Superior temporal gyrus (tissue), 1 donor: ENCODE data around the gene PUS10.

Source experiments
- DNase-seq: peaks from one replicate; pipeline ENCODE4 v3.0.0-alpha.2; 2016; ENCODE audit errors: extremely low spot score

PUS10 gene

DNA sequence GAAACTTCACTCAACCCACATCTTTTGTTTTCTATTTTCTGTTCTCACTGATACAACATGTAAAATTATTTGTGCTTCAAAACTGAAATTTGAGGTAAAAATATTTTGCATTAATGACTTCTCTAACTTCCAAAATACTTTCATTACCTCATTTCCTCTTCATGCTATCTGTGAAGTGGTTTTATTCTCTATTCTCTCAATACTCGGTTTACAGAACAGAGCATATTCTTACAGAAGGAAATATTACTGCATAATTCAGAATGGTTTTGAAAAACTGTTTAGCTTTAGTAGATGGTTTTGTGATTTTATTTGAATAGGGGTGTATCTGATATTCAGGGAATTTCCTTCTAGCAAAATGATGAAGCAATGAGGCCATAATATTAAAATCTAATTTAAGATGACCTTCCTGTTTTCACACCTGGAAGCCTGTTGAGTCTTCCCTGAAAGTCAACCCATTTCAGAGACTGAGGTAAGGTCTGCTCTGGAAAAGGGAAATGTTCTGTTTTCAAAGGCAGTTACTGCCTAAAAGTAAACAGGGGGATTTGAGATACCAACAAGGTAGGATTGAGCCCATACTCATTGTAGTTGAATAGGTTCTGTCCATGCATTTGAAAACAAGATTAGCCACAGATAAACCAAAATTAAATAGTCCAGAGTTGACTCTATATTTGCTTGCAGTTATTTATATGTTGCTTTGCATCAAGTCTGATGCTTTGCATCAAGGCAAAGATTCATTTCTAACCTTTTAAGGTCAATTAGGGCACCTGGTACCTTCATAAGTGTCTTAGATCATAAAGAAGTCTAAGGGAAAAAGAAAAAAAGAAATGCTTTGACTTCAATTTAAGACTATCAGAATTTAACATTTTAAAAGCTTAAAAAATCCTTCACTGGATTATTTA is 51.3 kb downstream of the PUS10 start:
- DNase-seq: no peak

DNA sequence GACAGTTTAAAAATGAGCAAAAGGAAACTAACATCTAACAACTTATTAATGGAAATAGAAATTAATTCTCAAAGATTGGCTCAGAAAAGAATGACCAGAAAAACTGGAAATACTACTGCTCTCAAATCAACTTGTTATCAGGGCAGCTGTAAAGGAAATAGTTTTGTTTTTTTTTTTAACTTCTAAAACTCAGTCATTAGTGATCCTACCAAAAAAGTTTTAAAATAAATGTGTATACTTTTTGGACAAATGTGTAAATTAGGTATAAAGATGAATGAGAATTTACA is 52.6 kb downstream of the PUS10 start:
- DNase-seq: no peak

DNA sequence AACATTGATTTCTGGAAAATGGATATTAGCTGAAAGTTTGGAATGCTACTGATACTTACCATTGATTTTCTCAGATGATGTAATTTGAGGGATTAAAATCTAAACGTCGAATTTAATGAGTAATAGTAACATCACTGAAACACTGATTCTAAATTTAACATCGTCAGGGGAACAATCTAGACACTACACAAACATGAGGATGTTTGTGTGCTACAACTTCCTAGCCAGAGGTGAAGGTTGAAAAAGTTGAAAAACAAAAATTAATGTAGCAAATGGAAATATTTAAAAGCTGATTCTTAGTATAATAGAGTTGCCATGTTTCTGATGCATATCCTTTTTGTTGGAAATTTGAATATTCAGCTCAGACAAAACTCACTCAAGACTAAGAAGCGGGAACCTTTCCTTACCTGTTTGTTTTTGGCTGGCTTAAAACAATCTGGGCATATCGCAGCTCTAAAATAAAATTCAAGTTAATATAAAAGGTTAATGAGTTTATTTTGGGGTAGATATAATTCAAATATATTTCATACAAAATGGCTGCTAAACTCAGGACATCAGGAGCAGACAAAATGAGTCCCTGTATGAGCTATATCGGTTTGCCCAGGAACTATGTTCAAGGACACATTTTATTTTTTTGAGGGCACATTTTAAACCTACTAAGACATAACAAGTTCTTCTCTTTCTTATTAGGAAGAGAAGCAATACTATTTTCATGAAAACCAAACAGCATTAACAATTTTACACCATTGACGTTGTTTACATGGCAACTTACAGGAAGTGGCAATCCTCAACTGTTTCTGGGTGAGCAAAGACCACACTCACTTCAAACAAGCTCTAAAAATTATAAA is 53.2 kb downstream of the PUS10 start:
- DNase-seq: no peak

DNA sequence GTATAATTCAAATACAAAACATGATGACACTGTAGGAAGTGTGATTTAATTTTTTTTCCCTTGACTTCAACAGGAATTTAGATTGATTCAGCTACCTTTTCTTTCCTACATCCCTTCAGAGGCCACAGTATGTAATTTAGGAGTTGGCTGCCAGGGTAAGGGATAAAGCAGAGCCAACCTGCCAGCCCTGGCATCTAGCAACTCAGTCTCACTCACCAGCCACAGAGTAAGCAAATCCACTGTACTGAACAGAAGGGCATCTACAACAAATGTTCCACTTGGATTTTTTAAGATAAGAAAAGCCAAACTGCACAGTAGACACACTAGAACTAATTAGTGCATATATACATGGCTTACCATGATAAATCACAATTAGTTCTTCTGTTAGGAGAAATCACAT is 54.9 kb downstream of the PUS10 start:
- no peak for DNase-seq

- no peak for DNase-seq
Observed at GRCh38 chr2:60962528-60962927, 55.5 kb downstream of the PUS10 start.

- DNase-seq: no peak
Observed at GRCh38 chr2:60961457-60961856, 56.6 kb downstream of the PUS10 start.

GRCh38 chr2:60960706-60961105 is 57.3 kb downstream of the PUS10 start:
- no peak for DNase-seq

- DNase-seq: no peak
Observed at GRCh38 chr2:60959501-60959900, 58.6 kb downstream of the PUS10 start.

GRCh38 chr2:60958800-60959199 is 59.3 kb downstream of the PUS10 start:
- DNase-seq: no peak

DNA sequence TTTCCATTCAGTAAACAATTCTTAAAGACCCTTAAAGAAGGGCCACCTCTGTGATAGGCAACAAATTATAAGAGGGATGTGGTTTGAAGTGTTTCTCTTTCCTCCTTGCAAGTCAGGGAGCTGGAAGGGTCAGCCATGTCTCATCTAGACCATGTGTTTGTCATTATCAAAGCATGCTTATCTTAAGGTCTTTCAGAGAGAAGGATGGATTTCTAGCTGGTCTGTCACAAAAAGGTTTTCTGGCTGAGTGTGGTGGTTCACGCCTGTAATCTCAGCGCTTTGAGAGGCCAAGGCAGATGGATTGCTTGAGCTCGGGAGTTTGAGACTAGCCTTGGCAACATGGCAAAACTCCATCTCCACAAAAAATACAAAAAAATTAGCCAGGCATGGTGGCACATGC is 59.7 kb downstream of the PUS10 start:
- no peak for DNase-seq

DNA sequence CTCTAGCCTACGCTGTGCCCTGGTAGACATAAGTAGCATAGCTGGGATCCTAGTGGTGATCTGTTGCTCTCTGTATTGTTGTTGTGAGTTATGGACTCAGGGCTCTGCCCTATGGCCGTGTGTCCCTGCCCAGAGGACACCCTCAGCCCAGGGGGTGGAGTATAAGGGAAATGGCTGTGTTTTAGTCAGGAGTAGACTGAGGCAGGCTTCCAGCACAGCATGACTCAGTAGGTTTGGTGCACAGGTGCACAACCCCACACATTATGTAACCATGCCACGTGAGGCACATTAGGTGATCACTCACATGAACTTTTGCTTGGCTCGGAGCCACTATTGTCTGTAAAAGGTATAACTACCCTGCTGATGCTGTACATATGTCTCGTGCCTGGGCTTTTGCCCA is 60.4 kb downstream of the PUS10 start:
- DNase-seq: no peak

GRCh38 chr2:60957224-60957623 is 60.8 kb downstream of the PUS10 start:
- no peak for DNase-seq

GRCh38 chr2:60954139-60954538 is 63.9 kb downstream of the PUS10 start:
- no peak for DNase-seq

- DNase-seq: no peak
Observed at GRCh38 chr2:60948926-60949579, 69.0 kb downstream of the PUS10 start.

DNA sequence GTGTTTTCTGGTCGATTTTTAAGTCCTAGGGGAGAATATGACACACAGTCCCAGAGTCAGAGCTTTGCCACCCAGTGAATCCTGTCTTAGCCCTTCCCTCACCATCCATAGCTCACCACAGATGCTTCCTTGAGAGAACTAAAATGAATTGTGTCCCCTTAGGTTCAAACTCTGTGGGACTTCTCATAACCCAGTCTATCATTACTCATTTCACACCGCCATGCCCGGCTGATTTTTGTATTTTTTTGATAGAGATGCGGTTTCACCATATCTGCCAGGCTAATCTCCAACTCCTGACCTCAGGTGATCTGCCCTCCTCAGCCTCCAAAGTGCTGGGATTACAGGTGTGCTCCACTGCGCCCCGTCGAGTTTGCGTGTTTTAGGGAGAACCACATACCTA is 69.9 kb downstream of the PUS10 start:
- DNase-seq: no peak

DNA sequence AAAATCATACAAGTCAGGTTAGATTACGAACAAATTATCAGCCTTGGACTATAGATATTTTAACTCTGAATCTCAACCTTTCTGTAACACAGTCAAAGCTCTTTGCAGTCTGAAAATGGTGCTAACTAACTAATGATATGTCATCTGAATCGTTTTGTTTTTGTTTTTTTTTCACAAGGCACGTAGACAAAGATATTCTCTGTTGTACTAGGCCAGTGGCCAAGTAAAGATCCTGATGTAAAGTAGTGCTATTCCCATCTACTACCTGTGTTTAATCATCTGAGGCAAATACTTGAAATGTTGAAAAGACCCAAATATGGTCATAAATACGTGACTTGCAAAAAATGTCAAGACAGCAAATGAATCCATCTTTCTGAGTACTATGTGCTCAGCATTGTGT is 71.0 kb downstream of the PUS10 start:
- DNase-seq: no peak

DNA sequence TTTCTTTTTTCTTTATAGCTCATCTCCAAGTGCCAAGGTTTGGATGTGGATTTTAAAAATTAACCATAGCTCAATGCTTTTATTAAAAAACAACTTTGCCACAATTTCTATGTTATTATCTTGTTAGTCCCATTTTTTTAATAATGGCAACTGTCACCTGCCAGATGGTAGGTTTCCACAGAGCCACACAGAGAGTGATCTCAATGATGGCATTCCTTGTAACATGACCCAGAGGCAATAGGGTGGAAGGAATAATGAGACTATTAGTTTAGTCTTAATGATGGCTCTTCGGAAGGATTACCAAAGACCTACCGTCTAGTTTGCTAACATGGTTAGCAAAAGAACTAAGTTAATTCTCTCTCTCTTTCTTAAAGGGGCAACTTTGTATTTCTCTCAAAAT is 72.7 kb downstream of the PUS10 start:
- no peak for DNase-seq

DNA sequence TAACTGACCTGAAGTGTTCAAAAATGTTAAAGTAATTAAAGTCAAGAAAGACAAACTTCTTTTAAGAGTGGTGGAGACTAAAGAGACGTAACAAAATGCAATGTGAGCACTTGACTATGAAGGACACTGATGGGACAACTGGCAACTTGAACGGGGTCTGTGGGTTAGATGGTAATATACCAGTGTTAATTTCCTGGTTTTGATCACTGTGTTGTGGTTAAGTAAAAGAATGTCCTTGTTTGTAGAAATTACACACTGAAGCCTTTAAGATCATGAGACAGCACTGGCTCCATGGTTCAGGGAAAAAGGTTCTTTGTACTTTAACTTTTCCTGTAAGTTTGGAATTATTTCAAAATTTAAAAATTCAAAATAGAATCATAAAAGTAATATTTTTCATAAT is 78.4 kb downstream of the PUS10 start:
- DNase-seq: no peak

DNA sequence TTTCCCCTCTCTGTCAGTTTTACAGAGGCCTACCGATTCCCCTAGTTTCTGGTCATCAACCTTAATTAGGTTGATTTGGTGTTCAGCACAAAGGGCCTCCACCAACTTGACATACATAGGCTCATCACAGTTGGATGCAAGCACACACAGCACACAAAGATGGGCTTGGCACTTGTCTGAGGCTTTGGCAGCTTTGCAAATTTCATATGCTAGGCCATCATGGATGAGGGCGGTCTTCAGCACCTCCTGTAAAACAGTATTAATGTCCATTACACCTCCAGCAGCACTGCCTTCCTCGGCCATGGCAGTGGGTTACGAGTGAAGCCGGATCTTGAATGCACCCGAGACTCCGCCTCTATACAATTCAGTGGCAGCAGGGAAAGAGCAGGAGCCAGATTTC is 79.8 kb downstream of the PUS10 start:
- DNase-seq: no peak

DNA sequence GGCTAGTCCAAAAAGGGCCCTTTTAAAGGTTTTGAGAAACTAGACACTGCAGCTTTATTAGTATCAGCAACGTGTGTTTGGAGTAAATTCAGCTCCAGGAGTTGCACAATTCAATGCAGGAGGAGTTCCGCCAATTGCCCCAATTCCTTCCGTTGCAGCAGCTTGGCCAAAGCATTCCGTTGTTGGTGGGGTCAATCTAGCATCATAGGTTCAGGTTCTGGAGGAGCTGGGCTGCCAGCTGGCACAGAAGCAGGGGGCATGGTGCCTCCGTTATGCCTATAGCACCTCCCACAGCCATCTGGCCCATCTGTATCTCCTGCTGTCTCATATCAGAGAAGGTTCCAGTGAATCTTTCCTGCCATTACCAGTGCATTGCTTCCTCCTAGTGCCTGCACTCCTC is 81.3 kb downstream of the PUS10 start:
- DNase-seq: no peak

DNA sequence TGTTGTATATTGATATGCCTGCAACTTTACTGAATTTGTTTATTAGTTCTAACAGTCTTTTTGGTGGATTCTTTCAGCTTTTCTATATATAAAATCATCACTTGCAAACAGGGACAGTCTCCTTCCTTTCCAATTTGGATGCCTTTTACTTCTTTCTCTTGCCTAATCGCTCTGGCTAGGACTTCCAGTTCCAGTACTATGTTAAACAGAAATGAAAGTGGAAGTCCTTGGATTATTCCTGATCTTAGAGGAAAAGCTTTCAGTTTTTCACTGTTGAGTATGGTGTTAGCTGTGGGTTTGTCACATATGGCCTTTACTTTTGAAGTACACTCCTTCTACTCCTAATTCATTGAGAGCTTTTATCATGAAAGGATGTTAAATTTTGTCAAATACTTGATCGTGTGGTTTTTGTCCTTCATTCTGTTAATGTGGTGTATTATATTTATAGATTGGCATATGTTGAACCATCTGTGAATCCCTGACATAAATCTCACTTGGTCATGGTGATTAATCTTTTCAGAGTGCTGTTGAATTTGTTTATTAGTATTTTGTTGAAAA is 83.8 kb downstream of the PUS10 start:
- peak; percentile 44 for DNase-seq

- DNase-seq: no peak
Observed at GRCh38 chr2:60932954-60933353, 85.1 kb downstream of the PUS10 start.
